Medulla oblongata (tissue), 1 donor: ENCODE measurements around the gene PRSS57.
"Not testable (repeated sequence)": the region's sequence is repeated elsewhere in the genome, so short reads cannot be mapped to it uniquely, and the experiment has no call there.

ENCODE experiments used
- DNase-seq: peaks from one replicate; pipeline ENCODE4 v3.0.0-alpha.2; 2015; ENCODE audit errors: extremely low spot score

PRSS57 gene

DNA sequence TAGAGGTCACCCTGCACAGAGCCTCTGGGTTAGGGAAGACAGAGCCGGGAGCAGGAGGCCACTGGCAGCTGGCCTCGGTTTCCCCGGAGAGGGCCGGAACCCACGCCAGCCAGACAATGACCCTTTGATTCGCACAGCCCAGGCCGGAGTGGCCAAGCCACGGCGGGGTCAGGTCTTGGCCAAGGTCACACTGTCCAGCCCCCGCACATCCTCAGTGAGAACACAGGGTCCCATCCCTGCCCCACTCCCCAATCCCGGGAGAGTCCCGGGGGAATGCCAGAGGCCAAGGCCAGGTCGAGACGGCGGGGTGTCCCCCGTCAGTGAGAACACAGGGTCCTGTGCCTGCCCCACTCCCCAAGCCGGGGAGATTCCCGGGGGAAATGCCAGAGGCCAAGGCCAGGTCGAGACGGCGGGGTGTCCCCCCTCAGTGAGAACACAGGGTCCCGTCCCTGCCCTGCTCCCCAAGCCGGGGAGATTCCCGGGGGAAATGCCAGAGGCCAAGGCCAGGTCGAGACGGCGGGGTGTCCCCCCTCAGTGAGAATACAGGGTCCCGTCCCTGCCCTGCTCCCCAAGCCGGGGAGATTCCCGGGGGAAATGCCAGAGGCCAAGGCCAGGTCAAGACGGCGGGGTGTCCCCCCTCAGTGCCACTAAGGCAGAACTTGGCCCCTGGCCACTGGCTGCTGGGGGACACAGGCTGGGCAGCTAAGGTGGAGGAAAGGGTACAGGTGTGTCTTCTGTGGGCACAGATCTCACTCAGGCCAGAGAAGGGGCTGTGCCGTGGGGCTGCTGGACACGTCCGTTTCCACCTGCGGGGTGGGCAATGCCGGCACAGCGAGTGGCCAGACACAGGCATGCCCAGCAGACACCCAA, 20.7 kb downstream of the PRSS57 start:
- peak; percentile 67 for DNase-seq

DNA sequence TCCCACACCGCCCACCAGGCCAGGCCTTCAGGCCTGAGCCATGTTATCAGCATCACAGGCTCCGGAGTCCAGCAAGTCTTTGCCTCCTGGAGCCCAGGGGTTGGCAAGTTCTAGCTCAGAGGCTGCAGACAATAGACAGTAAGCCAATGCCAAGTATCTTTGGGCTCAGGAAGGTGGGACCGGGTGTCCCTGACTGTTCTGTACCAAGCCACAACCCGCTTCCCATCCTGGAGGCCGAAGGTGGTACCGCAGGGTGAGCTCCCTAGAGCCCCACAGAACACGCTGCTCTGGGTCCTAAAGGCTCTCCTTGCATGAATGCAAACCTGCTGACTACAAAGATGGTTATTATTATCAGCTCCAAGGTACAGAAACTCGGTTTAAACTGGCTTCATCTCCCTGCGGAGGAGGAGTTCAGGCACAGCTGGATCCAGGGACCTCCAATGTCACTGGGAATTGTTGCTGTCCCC, 24.6 kb downstream of the PRSS57 start:
- no peak for DNase-seq

DNA sequence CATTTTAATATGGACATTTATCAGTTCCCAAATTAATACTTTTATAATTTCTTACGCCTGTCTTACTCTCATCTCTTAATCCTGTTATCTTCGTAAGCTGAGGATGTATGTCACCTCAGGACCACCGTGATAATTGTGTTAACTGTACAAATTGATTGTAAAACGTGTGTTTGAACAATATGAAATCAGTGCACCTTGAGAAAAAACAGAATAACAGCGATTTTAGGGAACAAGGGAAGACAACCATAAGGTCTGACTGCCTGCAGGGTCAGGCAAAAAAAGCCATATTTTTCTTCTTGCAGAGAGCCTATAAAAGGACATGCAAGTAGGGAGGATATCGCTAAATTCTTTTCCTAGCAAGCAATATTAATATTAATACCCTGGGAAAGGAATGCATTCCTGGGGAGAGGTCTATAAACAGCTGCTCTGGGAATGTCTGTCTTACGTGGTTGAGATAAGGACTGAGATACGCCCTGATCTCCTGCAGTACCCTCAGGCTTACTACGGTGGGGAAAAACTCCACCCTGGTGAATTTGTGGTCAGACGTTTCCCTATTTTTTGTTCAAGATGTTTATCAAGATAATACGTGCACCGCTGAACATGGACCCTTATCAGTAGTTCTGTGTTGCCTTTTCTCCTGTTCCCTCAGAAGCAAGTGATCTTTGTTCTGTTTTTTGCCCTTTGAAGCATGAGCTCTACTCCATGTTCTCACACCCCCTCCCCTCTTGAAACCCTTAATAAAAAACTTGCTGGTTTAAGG, 26.4 kb downstream of the PRSS57 start:
- DNase-seq: not testable (repeated sequence)

DNA sequence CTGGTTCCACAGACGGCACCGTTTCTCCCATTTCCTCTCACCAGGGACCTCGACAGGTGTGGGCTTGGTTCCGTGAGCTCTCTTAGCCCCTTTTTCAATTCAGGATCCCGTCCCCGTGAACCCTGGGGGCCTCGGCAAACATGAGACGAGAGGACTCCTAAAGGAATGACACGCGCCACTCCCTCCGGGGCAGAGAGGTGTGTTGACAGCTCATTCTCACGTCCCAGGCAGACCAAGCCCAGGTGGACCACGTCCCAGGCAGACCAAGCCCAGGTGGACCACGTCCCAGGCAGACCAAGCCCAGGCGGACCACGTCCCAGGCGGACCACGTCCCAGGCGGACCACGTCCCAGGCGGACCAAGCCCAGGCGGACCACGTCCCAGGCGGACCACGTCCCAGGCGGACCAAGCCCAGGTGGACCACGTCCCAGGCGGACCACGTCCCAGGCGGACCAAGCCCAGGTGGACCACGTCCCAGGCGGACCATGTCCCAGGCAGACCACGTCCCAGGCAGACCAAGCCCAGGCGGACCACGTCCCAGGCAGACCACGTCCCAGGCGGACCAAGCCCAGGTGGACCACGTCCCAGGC, 28.2 kb downstream of the PRSS57 start:
- DNase-seq: not testable (repeated sequence)

DNA sequence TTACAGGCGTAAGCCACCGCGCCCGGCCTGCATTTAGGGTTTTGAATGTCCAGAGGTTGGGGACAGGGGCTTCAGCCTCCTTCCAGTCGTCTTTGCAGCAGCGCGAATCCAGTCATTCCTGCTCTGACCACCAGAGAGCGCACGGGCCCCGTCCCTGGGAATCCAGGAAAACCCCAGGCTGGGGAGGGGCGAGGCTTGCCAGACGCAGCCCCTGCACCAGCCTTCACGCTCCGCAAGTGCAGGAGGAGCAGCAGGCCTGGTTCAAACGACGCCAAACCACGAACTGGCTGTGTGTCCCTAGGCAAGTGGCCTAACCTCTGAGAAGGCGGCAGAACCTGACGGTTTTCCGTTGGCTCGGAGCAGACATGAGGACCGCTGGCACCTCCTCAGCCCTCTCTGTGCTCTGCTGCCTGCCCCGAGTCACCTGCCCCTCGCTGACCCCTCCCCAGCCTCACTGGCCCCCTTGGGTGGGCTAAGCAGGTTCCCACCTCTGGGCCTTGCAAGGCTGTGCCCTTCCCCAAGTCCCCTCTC, 30.3 kb downstream of the PRSS57 start:
- DNase-seq: peak; percentile 86

DNA sequence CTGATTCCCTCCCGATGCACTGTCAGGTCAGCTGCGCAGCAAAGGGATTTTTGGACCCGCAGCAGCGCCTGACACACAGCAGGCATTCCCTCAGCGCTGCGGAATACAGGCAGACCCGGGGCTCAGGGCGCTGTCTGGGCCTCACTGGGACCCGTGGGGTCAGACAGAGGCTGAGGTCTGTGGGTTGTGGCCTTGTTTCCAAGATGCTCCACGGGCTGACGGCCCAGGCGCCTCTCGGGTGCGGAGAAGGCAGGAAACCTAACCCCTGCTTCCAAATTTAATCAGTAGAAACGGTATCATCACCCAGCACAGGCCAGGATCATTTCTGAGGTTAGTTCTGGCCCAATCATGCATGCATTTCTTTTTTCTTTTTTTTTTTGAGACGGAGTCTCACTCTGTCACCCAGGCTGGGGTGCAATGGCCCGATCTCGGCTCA, 31.6 kb downstream of the PRSS57 start:
- no peak for DNase-seq

DNA sequence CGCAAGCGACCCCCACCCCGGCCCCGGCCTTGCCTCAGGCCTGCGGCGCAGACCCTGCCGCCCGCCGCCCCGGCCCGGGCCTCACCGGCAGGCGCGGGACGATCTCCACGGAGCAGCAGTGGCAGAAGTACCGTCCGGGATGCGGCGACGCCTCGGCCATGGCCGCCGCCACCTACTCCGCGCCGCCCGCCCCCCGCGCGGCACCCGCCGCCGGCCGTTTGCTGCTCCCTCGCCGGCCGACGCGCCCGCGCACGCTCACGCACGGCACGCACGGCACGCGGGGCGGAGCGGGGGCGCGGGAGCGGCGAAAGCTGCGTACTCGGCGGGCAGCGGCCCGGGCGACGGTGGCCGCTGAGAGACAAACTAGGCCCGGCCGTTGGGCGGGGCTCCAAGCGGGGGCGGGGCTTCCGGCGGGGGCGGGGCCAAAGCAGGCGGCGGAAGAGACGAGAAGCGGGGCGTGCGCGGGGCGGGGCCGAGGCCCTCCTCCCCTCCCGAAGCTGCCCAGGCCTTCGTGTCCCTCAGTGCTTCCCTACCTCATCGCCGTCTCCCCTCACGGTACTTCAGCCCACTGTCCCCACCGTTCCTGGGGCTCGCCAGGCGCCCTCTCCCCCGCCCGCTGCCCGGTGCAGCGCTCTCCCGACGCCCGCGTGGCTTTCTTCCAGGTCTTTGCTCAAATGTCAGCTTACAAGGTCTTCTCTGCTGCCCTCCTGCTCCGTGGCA, 32.1 kb downstream of the PRSS57 start, which contains the start of gene RNF126:
Gene RNF126 (minus strand): TSS at position 253 of the 720 bp plus-strand sequence. CDS start 93 bp downstream, at position 160.
- peak; percentile 88 for DNase-seq

DNA sequence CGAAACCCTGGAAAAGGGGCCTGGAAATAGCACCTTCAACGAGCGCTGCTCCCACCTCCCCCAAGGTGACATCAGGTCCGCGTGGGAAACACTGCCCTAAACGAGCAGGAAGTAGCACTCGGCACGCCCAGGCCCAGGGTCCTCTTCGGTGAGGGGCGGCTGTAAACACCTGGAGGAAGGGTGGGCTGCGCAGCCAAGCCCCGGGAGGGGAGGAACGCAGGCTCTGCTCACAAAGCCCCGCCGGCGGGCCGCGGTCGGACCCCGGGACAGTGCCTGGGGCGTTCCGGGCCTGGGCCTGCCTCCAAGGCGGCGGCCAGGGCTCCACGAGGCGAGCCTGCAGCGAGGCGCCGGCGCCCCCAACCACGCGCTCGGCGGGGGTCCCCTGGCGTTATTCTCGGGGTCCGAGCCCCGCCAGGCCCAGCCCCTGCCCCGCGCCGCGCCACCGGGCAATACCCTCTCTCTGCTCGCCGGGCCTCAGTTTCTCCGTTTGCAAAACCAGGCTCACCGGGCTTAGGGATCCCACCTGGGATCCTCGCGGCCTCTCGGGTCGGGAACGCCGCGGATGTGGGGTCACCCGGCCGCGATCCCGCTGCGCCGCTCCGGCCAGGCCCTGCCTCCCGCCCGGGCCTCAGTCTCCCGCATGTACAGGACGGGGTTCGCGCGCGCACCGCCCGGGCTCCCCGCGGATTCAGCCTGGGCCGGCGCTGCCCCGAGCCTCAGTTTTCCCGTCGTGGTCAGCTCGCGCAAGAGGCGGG, 32.9 kb downstream of the PRSS57 start:
- DNase-seq: no peak

DNA sequence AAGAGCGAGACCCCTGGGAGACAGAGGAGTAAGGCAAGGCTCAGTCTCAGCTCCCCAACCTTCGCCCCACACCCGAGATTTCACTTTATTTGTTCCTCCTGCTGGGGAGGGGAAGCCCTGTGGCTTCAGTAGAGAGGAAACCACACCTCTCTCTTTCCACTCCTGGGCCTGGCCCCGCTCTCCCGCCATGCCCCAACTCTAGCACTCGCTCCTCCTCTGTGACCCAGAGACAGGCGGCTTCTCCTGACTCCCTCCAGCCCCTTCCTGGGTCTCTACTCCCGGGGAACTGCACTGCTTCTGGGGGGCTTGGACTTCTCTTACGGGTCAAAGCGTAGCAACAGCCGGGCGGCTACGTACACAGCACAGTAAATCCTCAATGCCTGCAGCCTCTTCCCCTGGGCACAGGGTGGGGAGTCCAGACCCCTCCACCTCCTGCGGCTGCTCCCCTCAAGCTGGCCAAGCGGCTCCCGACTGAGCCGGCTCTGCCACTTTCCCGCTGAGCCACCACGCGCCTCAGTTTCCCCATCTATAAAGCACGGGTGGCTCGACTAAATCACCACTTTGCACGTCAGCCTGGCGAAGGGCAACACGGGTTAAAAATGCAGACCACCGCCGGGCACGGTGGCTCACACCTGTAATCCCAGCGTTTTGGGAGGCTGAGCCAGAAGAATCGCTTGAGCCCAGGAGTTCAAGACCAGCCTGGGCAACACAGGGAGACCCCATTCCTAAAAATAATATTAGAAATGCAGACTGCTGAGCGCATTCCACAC, 33.6 kb downstream of the PRSS57 start:
- no peak for DNase-seq

GRCh38 chr19:660793-661426, 34.3 kb downstream of the PRSS57 start:
- no peak for DNase-seq

GRCh38 chr19:658916-659839, 36.1 kb downstream of the PRSS57 start:
- no peak for DNase-seq

- no peak for DNase-seq
Measured at GRCh38 chr19:658059-658839, 37.0 kb downstream of the PRSS57 start.

DNA sequence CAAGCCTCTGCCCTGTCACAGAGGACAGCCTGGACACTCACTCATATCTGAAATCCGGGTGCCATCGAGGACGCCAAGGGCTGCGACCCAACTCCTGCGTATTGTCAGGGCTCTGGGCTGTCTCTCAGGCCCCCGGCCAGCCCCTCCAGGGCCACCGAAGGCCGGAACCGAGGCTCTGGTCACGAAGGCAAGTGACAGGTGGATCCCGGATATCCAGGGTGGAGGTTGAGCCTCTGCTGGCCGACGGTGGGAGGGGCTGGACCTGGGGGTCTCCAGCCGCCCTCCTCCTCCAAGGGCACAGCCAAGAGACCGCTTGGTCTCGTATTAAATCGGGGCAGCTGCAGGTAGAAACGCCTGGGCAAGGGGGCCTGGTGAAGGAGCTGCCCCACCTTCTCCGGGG, 37.6 kb downstream of the PRSS57 start:
- DNase-seq: no peak

- no peak for DNase-seq
Measured at GRCh38 chr19:656751-657559, 38.3 kb downstream of the PRSS57 start.

- no peak for DNase-seq
Measured at GRCh38 chr19:655691-656090, 39.6 kb downstream of the PRSS57 start.

GRCh38 chr19:653425-653824, 41.8 kb downstream of the PRSS57 start:
- no peak for DNase-seq
